Hypothalamus (tissue), 51 donors: ENCODE measurements around the gene SARNP.
"Not testable (repeated sequence)": the region's sequence is repeated elsewhere in the genome, so short reads cannot be mapped to it uniquely, and the experiment has no call there.

ENCODE experiments used
- DNase-seq, 51 donors: peaks; one replicate each; lab custom pipeline; 2025; lab: John Stamatoyannopoulos, UW

The SARNP gene

DNA sequence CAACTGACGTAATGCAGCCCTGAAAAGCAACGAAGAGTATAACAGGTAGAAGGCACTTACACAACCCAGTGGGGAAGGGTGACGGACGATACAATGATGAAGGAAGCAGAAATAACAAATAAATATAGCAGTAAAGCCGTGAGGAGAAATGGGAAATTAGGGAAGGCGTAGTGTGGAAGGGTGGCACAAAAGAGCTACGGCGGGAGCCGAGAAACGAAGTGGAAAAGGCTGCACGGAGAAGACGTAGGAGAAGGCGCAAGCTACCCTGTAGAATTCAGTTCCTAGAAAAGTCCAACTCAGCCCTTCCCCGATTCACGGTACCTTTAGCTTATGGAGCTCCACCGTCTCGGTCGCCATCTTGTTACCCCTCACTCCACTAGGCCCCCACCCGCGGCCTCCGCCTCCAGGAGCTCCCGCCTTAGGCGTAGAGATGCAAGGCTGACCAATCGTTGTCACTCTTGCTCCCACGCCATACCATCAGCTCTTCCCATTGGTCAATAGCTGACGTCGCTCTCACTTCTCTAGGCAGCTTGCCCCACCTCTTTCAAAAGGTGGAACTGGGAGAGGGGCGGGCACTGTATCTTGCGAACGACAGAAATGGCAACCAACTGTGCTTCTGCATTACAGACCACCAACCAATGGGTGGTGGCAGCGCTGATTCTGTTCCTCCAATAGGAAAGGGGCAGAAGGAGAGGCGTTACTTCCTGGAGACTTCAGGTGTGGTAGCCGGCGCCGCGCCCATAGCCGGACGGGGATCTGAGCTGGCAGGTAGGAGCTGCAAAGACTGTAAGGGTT lies at the start of gene SARNP, which contains the start of gene ORMDL2:
Gene SARNP, minus strand, starts transcription at position 380 of the 795 bp plus-strand sequence. Its CDS starts 23 bp downstream, at position 357.
Gene ORMDL2, plus strand, starts transcription at position 697 of the 795 bp plus-strand sequence. CDS start 959 bp downstream, outside the sequence.
- peak; percentile 75 to 100 (median 98) for DNase-seq

DNA sequence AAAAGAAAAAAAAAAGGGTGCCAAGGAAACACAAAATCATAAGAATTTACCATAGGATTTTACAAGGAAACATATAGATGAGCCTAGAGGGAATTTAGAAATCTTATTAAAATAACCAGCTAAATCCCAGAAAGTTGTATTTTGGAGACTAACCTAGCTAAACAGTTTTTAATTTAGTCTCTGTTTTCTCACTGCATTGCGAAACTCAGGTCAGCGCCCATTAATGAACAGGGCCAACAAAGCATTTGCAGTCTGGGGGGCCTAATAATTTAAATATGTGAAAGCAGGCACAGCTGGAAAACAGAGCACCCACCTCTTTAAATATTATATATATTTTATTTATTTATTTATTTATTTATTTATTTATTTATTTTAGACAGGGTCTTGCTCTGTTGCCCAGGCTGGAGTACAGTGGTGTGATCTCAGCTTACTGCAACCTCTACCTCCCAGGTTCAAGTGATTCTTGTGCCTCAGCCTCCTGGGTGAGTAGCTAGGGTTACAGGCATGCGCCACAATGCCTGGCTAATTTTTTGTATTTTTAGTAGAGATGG lies 49.0 kb upstream of the SARNP start:
- not testable (repeated sequence) for DNase-seq

GRCh38 chr12:55865327-55865726 lies 47.8 kb upstream of the SARNP start:
- DNase-seq: no peak

GRCh38 chr12:55862931-55863330 lies 45.4 kb upstream of the SARNP start:
- DNase-seq: not testable (repeated sequence)

DNA sequence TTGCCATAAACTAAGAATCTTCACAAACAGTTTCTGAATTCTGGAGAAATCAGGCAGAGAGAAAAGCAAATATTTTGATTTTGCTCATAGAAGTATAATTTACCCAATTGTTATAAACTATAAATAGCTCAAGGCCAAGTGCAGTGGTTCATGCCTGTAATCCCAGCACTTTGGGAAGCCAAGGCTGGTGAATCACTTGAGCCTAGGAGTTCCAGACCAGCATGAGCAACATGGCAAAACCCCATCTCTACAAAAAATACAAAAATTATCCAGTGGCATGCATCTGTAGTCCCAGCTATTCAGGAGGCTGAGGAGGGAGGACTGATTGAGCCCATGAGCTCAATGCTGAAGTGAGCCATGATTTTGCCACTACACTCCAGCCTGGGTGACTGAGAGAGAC lies 44.8 kb upstream of the SARNP start:
- no peak for DNase-seq

- DNase-seq: no peak
These were observed 44.3 kb upstream of the SARNP start for GRCh38 chr12:55861871-55862270.

GRCh38 chr12:55861396-55861795 lies 43.9 kb upstream of the SARNP start:
- no peak for DNase-seq

- DNase-seq: no peak
These were observed 35.2 kb upstream of the SARNP start for GRCh38 chr12:55852740-55853139.

DNA sequence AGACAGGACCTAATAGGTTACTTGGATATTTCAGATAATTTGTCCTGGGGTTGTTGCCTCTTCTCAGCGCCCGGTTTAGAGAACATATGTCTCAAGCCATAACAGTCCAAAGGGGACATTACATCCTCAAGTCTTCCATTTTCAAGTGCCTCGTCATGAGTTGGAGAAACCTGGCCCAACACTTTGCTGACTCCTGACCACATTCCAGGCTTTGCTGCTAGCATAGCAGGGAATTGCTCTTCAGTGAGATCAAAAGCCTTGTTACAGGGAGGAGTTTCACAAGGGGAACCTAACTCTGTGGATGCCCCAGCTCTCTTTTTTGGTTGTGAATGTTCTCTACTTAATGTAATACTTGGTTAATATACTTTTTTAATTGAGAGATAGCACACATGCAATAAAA lies 33.4 kb upstream of the SARNP start:
- DNase-seq: no peak

GRCh38 chr12:55850401-55850800 lies 32.9 kb upstream of the SARNP start:
- no peak for DNase-seq

GRCh38 chr12:55849616-55850343 lies 32.3 kb upstream of the SARNP start:
- DNase-seq: no peak

DNA sequence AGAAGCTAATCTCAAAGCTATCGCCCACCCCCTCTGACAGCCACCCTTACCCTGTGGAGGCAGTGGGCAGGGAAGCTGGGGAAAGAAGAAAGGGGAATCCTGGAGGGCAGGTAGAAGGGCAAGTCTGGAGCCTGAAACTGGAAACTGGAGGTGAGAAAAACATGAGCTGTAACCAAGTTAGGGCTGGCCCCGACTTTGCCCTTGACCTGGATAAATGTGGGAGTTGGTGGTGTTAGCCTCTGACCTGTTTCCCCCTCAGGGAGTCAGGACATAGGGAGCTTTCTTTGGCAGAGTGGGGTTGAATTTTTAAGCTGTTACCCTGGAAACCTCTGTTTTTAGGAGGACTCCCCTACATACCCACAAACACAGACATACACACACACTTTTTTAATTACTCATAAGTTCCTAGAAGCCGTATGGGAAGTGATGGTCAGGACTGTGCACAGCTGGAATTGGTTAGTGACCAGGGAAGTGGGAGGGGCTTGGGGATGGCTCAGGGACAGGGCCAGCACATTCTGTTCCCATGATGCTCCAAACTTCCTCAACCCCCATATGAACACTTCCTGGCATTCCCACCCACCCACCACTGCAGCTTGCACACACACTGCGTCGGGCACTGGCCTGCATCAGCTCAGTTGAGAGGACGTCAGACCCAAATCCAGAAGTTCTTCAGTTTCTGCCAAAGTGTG lies 30.2 kb upstream of the SARNP start:
- peak in 14 of 51 donors; percentile 7 to 56 (median 18) for DNase-seq

GRCh38 chr12:55847033-55847432 lies 29.5 kb upstream of the SARNP start:
- DNase-seq: peak in 2 of 51 donors; percentile 18 to 62

GRCh38 chr12:55845785-55846496 lies 28.4 kb upstream of the SARNP start:
- DNase-seq: no peak

DNA sequence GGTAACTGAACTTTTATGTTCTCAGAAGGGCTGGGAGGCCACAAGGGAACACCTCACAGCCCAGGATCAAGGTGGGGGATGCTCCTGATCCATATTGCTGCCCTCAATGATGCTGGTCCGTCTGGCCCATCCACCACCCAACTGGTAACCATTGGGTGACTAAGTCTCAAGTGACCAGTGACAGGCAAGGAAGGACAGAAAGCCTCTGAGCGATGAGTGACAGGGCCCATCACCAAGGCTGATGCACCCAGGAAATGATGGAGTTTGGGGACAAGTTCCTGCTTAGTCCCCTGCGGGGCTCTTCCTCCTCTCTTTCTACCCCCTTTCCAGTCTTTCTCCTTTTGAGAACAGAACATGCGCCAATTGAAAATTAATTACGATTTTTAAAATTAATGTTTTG lies 27.8 kb upstream of the SARNP start:
- no peak for DNase-seq

GRCh38 chr12:55844961-55845360 lies 27.4 kb upstream of the SARNP start:
- no peak for DNase-seq

GRCh38 chr12:55843431-55843830 lies 25.9 kb upstream of the SARNP start:
- DNase-seq: no peak

DNA sequence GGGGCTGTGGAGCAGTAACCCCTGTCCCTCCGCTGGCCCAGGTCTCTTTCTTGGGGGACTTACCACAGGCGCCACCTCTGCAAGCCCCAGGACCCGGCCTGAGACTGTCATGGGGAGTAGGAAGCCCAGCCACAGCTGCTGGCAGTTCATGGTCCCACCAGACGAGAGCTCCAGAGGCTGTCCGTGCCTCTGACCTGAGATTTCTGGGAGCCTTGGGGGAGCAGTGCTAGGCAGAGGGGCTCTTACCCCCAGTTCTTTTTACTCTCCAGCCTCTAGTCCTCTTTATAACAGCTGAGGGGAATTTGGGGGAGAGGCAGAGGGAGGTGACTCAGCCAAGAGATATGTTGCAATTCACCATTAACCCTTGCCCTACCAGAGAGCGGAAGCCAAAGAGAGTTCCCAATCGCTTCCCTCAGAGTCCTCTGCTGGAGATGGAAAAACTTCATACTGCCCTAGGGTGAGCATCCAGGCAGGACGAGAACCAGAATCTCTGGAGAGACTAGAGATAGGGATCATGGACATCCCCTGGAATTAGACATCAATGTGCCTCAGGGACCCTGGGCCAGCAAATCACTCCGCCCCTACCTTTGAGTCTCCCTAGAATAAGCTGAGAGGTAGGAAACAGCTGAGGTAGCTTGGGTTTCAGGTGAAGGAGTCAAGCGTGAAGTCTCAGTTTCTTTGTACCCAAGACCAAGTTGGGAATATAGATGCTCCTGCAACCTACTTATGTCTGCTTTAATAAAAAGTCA lies 25.3 kb upstream of the SARNP start, which contains the start of gene MMP19:
Gene MMP19, minus strand, starts transcription at position 256 of the 749 bp plus-strand sequence. Its CDS starts 106 bp downstream, at position 150.
- DNase-seq: no peak
